HEK293 (cell line): ENCODE data around the gene SLC16A5.

Source experiments
- CTCF ChIA-PET: fragments of 350-600 bp; formaldehyde crosslinking; extraction: SDS; loops from one replicate; lab custom pipeline; 2021; ENCODE audit warnings: antibody characterized with exemption; lab: Yijun Ruan, JAX
- POLR2A ChIA-PET: fragments of 300-600 bp; formaldehyde crosslinking; extraction: SDS; loops from one replicate; lab custom pipeline; 2020; ENCODE audit warnings: antibody characterized with exemption, inconsistent platforms; lab: Yijun Ruan, JAX
- H3K27ac ChIP-seq: fragments of 200-500 bp; sonication (Bioruptor generic); 2 replicates; pipeline ENCODE4 v1.5.1; 2014; ENCODE audit warnings: low read depth, low read length, control low read depth, inconsistent platforms; ENCODE audit errors: extremely low read depth
- H3K36me3 ChIP-seq, 2 experiments: fragments of 200-500 bp in 1 of 2; sonication (Bioruptor generic) in 1 of 2; 1 replicate in 1 of 2; 2 replicates in 1 of 2; pipeline ENCODE4 v1.5.1; 2014 to 2017; ENCODE audit warnings: inconsistent platforms in 2 of 2, low read length in 2 of 2; ENCODE audit not compliant: control insufficient read depth in 2 of 2, insufficient read depth in 1 of 2
- H3K4me1 ChIP-seq: fragments of 200-500 bp; sonication (Bioruptor generic); 2 replicates; pipeline ENCODE4 v1.5.1; 2014; ENCODE audit warnings: mild to moderate bottlenecking, low read length, inconsistent platforms; ENCODE audit not compliant: control insufficient read depth, insufficient read depth
- H3K4me3 ChIP-seq: 2 replicates; pipeline ENCODE4 v1.5.1; 2011; ENCODE audit warnings: low read depth, mild to moderate bottlenecking, control low read depth, low read length, moderate library complexity
- H3K9me3 ChIP-seq: fragments of 200-500 bp; sonication (Bioruptor generic); 2 replicates; pipeline ENCODE4 v1.5.1; 2014; ENCODE audit warnings: low read depth, low read length, inconsistent platforms; ENCODE audit not compliant: control insufficient read depth, insufficient read depth
- EGR2 ChIP-seq: fragments of 450-650 bp; formaldehyde crosslinking; IDR thresholded peaks from 2 replicates; pipeline ENCODE4 v1.5.1; 2016; ENCODE audit warnings: low read depth, missing biosample characterization, missing genetic modification characterization
- IKZF3 ChIP-seq: fragments of 450-650 bp; IDR thresholded peaks from 2 replicates; pipeline ENCODE4 v1.5.0; 2018; ENCODE audit warnings: missing biosample characterization, mild to moderate bottlenecking, missing genetic modification characterization, moderate library complexity
- KLF1 ChIP-seq: fragments of 450-650 bp; formaldehyde crosslinking; IDR thresholded peaks from 2 replicates; pipeline ENCODE4 v1.5.1; 2016; ENCODE audit warnings: missing biosample characterization, missing genetic modification characterization
- KLF8 ChIP-seq: fragments of 450-650 bp; formaldehyde crosslinking; IDR thresholded peaks from 2 replicates; pipeline ENCODE4 v1.5.1; 2016; ENCODE audit warnings: missing biosample characterization, missing genetic modification characterization
- KLF9 ChIP-seq: fragments of 450-650 bp; formaldehyde crosslinking; IDR thresholded peaks from 2 replicates; pipeline ENCODE4 v1.5.1; 2016; ENCODE audit warnings: missing biosample characterization, missing genetic modification characterization, low read depth
- MEIS1 ChIP-seq: sonication (generic); formaldehyde crosslinking; IDR thresholded peaks from 2 replicates; pipeline ENCODE4 v1.8.1; 2022; ENCODE audit warnings: missing genetic modification reagents, mild to moderate bottlenecking, borderline replicate concordance
- SP2 ChIP-seq: fragments of 450-650 bp; formaldehyde crosslinking; IDR thresholded peaks from 2 replicates; pipeline ENCODE4 v1.5.1; 2016; ENCODE audit warnings: missing biosample characterization, missing genetic modification characterization
- SP3 ChIP-seq: fragments of 450-650 bp; formaldehyde crosslinking; IDR thresholded peaks from 2 replicates; pipeline ENCODE4 v1.5.1; 2016; ENCODE audit warnings: missing biosample characterization, missing genetic modification characterization
- SP7 ChIP-seq: fragments of 450-650 bp; formaldehyde crosslinking; IDR thresholded peaks from 2 replicates; pipeline ENCODE4 v1.5.1; 2016; ENCODE audit warnings: missing biosample characterization, missing genetic modification characterization
- ZBTB17 ChIP-seq: fragments of 450-650 bp; formaldehyde crosslinking; IDR thresholded peaks from 2 replicates; pipeline ENCODE4 v1.5.1; 2016; ENCODE audit warnings: missing biosample characterization, missing genetic modification characterization
- ZFHX2 ChIP-seq: fragments of 450-650 bp; formaldehyde crosslinking; conservative IDR thresholded peaks from 2 replicates; pipeline ENCODE4 v1.5.1; 2016; ENCODE audit warnings: missing biosample characterization, missing genetic modification characterization
- ZNF184 ChIP-seq: fragments of 450-650 bp; IDR thresholded peaks from 2 replicates; pipeline ENCODE4 v1.5.1; 2018; ENCODE audit warnings: missing biosample characterization, mild to moderate bottlenecking, missing genetic modification characterization
- ZNF2 ChIP-seq: fragments of 450-650 bp; formaldehyde crosslinking; IDR thresholded peaks from 2 replicates; pipeline ENCODE4 v1.5.1; 2016; ENCODE audit warnings: missing biosample characterization, missing genetic modification characterization
- ZNF555 ChIP-seq: fragments of 450-650 bp; formaldehyde crosslinking; conservative IDR thresholded peaks from 2 replicates; pipeline ENCODE4 v1.5.1; 2017; ENCODE audit warnings: missing biosample characterization, mild to moderate bottlenecking, missing genetic modification characterization, inconsistent platforms
- ZNF600 ChIP-seq: fragments of 450-650 bp; formaldehyde crosslinking; IDR thresholded peaks from 2 replicates; pipeline ENCODE4 v1.5.1; 2016; ENCODE audit warnings: missing biosample characterization, missing genetic modification characterization
- ZNF621 ChIP-seq: fragments of 450-650 bp; formaldehyde crosslinking; IDR thresholded peaks from 2 replicates; pipeline ENCODE4 v1.5.1; 2017; ENCODE audit warnings: missing biosample characterization, missing genetic modification characterization
- ZNF654 ChIP-seq: fragments of 450-650 bp; formaldehyde crosslinking; IDR thresholded peaks from 2 replicates; pipeline ENCODE4 v1.5.1; 2016; ENCODE audit warnings: low read depth, missing biosample characterization, missing genetic modification characterization
- ZNF660 ChIP-seq: fragments of 450-650 bp; IDR thresholded peaks from 2 replicates; pipeline ENCODE4 v1.5.1; 2018; ENCODE audit warnings: missing biosample characterization, mild to moderate bottlenecking, missing genetic modification characterization
- ZNF747 ChIP-seq: fragments of 450-650 bp; formaldehyde crosslinking; IDR thresholded peaks from 2 replicates; pipeline ENCODE4 v1.5.1; 2016; ENCODE audit warnings: missing biosample characterization, missing genetic modification characterization
- TF ChIP-seq, protein P1 (sequence below): fragments of 450-650 bp; formaldehyde crosslinking; IDR thresholded peaks from 2 replicates; pipeline ENCODE4; 2016; ENCODE audit warnings: missing biosample characterization, missing genetic modification characterization
- TF ChIP-seq, protein P2 (sequence below): fragments of 450-650 bp; formaldehyde crosslinking; IDR thresholded peaks from 2 replicates; pipeline ENCODE4 v1.5.1; 2016; ENCODE audit warnings: missing biosample characterization, missing genetic modification characterization
- TF ChIP-seq, protein P3 (sequence below): fragments of 450-650 bp; formaldehyde crosslinking; IDR thresholded peaks from 2 replicates; pipeline ENCODE4 v1.5.1; 2016; ENCODE audit warnings: missing biosample characterization, missing genetic modification characterization
- TF ChIP-seq, protein P4 (sequence below): fragments of 450-650 bp; formaldehyde crosslinking; IDR thresholded peaks from 2 replicates; pipeline ENCODE4 v1.5.1; 2016; ENCODE audit warnings: missing biosample characterization, missing genetic modification characterization
- TF ChIP-seq, protein P5 (sequence below): fragments of 450-650 bp; formaldehyde crosslinking; IDR thresholded peaks from 2 replicates; pipeline ENCODE4 v1.5.1; 2016; ENCODE audit warnings: missing biosample characterization, missing genetic modification characterization

SLC16A5 gene

DNA sequence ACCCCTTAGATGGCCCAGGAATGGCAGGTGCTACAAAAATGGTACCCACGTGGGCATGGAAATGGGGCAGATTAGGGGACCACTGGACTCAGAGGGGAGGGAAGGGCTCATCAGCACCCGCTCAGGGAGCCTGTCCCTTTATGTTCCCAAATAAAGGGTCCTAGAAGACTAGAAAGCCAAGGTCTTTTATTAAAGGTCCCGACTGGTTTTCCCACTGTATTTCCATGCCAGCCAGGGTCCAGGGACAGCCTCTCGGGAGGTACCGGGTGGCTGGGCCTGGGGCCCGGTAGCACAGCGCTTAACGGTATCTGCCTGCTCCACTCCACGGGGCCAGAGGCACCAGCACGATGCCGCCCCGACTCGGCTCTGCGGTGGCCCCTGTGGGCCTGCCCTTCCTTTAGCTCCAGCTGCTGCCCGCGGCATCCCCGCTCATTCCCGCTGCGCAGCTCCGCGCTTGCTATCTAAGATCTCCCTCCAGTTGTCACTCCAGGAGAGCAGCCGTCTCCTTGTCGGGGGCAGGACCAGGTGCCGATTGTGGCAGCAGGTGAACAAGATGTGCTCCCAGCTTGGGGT lies 42.4 kb downstream of the SLC16A5 start:
- peak overlapping the region; percentile 61; the same call in 1 of the 2 replicates for H3K4me3 ChIP-seq
- peaks cover 6 to 34% of the 10 kb centered on the region in 2 experiments for H3K36me3 ChIP-seq
- ChIA-PET POLR2A (interaction anchor here (0.5 to 3.9 kb wide), 14 partner anchors 8 to 257 kb away, joined by 3 to 20 read pairs (median 4); partner anchors contain the start of genes ARMC7, JPT1 and NUP85), CTCF (interaction anchor here (0.6 to 4.3 kb wide), 19 partner anchors 7 to 1540 kb away, joined by 3 to 86 read pairs (median 4); partner anchors contain the start of gene HID1)
- TF ChIP-seq ZNF2 (peak; percentile 93), IKZF3 (tag by site-specific recombination) (no peak)
- no peaks in the 10 kb centered on the region for H3K9me3 ChIP-seq
- H3K27ac ChIP-seq: peak overlapping the region; percentile 5; the same call in 1 of the 2 replicates
- peaks cover 3% of the 10 kb centered on the region; the same call in 1 of the 2 replicates for H3K4me1 ChIP-seq

DNA sequence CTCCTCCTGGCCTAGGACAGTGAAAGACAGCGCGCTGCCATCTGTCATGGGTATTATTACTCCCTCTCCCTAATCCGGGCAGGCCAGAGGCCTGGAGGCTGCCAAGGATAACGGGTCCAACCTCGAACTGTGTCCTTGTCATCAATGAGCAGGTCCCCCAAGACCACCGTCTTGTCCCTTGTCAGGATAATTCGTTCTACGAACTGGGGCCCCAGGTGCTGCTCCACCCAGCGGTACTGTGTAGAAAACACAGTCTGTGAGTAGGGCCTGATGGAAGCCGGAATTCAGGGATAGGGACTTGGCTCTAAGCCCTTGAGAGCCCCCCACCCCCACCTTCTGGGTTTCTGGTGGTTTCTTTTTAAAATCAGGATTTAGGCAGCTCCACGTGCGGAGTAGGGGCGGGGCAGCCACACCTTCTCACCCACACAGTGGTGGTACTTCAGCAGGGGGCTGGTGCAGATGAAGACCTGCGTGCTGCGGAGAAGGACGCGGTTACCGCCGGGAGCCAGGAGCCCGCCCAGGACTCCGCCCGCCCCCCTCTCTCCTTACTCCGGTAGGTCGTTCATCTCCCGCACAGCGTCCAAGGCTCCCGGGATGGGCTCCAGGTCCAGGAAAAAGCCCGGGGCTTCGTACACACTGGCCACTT lies 43.0 kb downstream of the SLC16A5 start:
- Histone ChIP-seq H3K4me3 (peak overlapping the region; percentile 61), H3K4me1 (peaks cover 3% of the 10 kb centered on the region; the same call in 1 of the 2 replicates), H3K9me3 (no peaks in the 10 kb centered on the region), H3K27ac (peak overlapping the region; percentile 94), H3K36me3 (peaks cover 12 to 38% of the 10 kb centered on the region in 2 experiments)
- ChIA-PET CTCF (interaction anchor here (0.6 to 4.3 kb wide), 28 partner anchors 7 to 1539 kb away, joined by 3 to 86 read pairs (median 4); partner anchors contain the start of genes HID1 and MRPL58), POLR2A (interaction anchor here (0.5 to 3.9 kb wide), 19 partner anchors 8 to 355 kb away, joined by 3 to 20 read pairs (median 4); partner anchors contain the start of genes ARMC7, JPT1, MRPL58 and NAT9)
- TF ChIP-seq ZNF555 (tag by site-specific recombination) (no peak), ZNF747 (tag by site-specific recombination) (no peak), KLF8 (tag by site-specific recombination) (0 out of 2 replicates have a peak, but pooled peaks have one; percentile 76), SP3 (tag by site-specific recombination) (peak; percentile 72), SP2 (tag by site-specific recombination) (peak; percentile 59), ZNF660 (tag by site-specific recombination) (peak; percentile 63), EGR2 (tag by site-specific recombination) (peak; percentile 25; the same call in 1 of the 2 replicates), MEIS1 (CRISPR knock-in tag) (no peak), ZNF654 (tag by site-specific recombination) (peak; percentile 7), ZNF184 (tag by site-specific recombination) (no peak), IKZF3 (tag by site-specific recombination) (peak; percentile 62), ZNF621 (tag by site-specific recombination) (no peak), ZFHX2 (tag by site-specific recombination) (peak; percentile 45), KLF1 (tag by site-specific recombination) (peak; percentile 87), ZNF2 (peak; percentile 77; the same call in 1 of the 2 replicates), SP7 (tag by site-specific recombination) (no peak), ZBTB17 (tag by site-specific recombination) (peak; percentile 41; the same call in 1 of the 2 replicates), KLF9 (tag by site-specific recombination) (peak; percentile 86), ZNF600 (peak; percentile 59)
- TF ChIP-seq, protein P1, sequence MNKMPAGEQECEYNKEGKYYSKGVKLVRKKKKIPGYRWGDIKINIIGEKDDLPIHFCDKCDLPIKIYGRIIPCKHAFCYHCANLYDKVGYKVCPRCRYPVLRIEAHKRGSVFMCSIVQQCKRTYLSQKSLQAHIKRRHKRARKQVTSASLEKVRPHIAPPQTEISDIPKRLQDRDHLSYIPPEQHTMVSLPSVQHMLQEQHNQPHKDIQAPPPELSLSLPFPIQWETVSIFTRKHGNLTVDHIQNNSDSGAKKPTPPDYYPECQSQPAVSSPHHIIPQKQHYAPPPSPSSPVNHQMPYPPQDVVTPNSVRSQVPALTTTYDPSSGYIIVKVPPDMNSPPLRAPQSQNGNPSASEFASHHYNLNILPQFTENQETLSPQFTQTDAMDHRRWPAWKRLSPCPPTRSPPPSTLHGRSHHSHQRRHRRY: no peak
- TF ChIP-seq, protein P2, sequence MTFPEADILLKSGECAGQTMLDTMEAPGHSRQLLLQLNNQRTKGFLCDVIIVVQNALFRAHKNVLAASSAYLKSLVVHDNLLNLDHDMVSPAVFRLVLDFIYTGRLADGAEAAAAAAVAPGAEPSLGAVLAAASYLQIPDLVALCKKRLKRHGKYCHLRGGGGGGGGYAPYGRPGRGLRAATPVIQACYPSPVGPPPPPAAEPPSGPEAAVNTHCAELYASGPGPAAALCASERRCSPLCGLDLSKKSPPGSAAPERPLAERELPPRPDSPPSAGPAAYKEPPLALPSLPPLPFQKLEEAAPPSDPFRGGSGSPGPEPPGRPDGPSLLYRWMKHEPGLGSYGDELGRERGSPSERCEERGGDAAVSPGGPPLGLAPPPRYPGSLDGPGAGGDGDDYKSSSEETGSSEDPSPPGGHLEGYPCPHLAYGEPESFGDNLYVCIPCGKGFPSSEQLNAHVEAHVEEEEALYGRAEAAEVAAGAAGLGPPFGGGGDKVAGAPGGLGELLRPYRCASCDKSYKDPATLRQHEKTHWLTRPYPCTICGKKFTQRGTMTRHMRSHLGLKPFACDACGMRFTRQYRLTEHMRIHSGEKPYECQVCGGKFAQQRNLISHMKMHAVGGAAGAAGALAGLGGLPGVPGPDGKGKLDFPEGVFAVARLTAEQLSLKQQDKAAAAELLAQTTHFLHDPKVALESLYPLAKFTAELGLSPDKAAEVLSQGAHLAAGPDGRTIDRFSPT: no peak
- TF ChIP-seq, protein P3, sequence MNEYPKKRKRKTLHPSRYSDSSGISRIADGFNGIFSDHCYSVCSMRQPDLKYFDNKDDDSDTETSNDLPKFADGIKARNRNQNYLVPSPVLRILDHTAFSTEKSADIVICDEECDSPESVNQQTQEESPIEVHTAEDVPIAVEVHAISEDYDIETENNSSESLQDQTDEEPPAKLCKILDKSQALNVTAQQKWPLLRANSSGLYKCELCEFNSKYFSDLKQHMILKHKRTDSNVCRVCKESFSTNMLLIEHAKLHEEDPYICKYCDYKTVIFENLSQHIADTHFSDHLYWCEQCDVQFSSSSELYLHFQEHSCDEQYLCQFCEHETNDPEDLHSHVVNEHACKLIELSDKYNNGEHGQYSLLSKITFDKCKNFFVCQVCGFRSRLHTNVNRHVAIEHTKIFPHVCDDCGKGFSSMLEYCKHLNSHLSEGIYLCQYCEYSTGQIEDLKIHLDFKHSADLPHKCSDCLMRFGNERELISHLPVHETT (tag by site-specific recombination): no peak
- TF ChIP-seq, protein P4, sequence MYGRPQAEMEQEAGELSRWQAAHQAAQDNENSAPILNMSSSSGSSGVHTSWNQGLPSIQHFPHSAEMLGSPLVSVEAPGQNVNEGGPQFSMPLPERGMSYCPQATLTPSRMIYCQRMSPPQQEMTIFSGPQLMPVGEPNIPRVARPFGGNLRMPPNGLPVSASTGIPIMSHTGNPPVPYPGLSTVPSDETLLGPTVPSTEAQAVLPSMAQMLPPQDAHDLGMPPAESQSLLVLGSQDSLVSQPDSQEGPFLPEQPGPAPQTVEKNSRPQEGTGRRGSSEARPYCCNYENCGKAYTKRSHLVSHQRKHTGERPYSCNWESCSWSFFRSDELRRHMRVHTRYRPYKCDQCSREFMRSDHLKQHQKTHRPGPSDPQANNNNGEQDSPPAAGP (tag by site-specific recombination): no peak
- TF ChIP-seq, protein P5, sequence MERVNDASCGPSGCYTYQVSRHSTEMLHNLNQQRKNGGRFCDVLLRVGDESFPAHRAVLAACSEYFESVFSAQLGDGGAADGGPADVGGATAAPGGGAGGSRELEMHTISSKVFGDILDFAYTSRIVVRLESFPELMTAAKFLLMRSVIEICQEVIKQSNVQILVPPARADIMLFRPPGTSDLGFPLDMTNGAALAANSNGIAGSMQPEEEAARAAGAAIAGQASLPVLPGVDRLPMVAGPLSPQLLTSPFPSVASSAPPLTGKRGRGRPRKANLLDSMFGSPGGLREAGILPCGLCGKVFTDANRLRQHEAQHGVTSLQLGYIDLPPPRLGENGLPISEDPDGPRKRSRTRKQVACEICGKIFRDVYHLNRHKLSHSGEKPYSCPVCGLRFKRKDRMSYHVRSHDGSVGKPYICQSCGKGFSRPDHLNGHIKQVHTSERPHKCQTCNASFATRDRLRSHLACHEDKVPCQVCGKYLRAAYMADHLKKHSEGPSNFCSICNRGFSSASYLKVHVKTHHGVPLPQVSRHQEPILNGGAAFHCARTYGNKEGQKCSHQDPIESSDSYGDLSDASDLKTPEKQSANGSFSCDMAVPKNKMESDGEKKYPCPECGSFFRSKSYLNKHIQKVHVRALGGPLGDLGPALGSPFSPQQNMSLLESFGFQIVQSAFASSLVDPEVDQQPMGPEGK (tag by site-specific recombination): peak; percentile 70
